Superior temporal gyrus (tissue), 1 donor: ENCODE data around the gene STK24.

Experiments used
- DNase-seq: peaks from one replicate; pipeline ENCODE4 v3.0.0-alpha.2; 2016; ENCODE audit errors: extremely low spot score

STK24 gene

GRCh38 chr13:98532254-98532653, 44.7 kb downstream of the STK24 start:
- no peak for DNase-seq

GRCh38 chr13:98530217-98530616, 46.7 kb downstream of the STK24 start:
- DNase-seq: no peak

GRCh38 chr13:98529171-98529570, 47.7 kb downstream of the STK24 start:
- DNase-seq: no peak

- DNase-seq: no peak
Measured at GRCh38 chr13:98528663-98529064, 48.2 kb downstream of the STK24 start.

GRCh38 chr13:98527526-98527925, 49.4 kb downstream of the STK24 start:
- no peak for DNase-seq

GRCh38 chr13:98526182-98526512, 50.8 kb downstream of the STK24 start:
- no peak for DNase-seq

- no peak for DNase-seq
Measured at GRCh38 chr13:98525456-98526181, 51.3 kb downstream of the STK24 start.

- no peak for DNase-seq
Measured at GRCh38 chr13:98524793-98525192, 52.1 kb downstream of the STK24 start.

- DNase-seq: no peak
Measured at GRCh38 chr13:98524391-98524790, 52.5 kb downstream of the STK24 start.

GRCh38 chr13:98523455-98524102, 53.3 kb downstream of the STK24 start:
- no peak for DNase-seq

- no peak for DNase-seq
Measured at GRCh38 chr13:98522371-98522770, 54.5 kb downstream of the STK24 start.

GRCh38 chr13:98521461-98522247, 55.3 kb downstream of the STK24 start:
- no peak for DNase-seq

GRCh38 chr13:98520674-98521449, 56.0 kb downstream of the STK24 start:
- DNase-seq: no peak

- no peak for DNase-seq
Measured at GRCh38 chr13:98519976-98520375, 56.9 kb downstream of the STK24 start.

- DNase-seq: no peak
Measured at GRCh38 chr13:98517576-98518310, 59.2 kb downstream of the STK24 start.

- no peak for DNase-seq
Measured at GRCh38 chr13:98515818-98516465, 61.0 kb downstream of the STK24 start.

GRCh38 chr13:98514288-98514687, 62.6 kb downstream of the STK24 start:
- no peak for DNase-seq

- no peak for DNase-seq
Measured at GRCh38 chr13:98513837-98514236, 63.1 kb downstream of the STK24 start.

GRCh38 chr13:98512774-98513665, 63.9 kb downstream of the STK24 start:
- DNase-seq: no peak

GRCh38 chr13:98511435-98511834, 65.5 kb downstream of the STK24 start:
- no peak for DNase-seq
